ENCODE results near the gene OLFM1.

GRCh38 chr9:135136481-135136880 is 49.0 kb downstream of the OLFM1 start:
- TF ChIP-seq, protein P1, sequence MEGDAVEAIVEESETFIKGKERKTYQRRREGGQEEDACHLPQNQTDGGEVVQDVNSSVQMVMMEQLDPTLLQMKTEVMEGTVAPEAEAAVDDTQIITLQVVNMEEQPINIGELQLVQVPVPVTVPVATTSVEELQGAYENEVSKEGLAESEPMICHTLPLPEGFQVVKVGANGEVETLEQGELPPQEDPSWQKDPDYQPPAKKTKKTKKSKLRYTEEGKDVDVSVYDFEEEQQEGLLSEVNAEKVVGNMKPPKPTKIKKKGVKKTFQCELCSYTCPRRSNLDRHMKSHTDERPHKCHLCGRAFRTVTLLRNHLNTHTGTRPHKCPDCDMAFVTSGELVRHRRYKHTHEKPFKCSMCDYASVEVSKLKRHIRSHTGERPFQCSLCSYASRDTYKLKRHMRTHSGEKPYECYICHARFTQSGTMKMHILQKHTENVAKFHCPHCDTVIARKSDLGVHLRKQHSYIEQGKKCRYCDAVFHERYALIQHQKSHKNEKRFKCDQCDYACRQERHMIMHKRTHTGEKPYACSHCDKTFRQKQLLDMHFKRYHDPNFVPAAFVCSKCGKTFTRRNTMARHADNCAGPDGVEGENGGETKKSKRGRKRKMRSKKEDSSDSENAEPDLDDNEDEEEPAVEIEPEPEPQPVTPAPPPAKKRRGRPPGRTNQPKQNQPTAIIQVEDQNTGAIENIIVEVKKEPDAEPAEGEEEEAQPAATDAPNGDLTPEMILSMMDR (IDR thresholded peaks at IDR 0.05 in 4 of 5, conservative IDR thresholded peaks at IDR 0.05 in 1 of 5), result no peak
- no peak for TF ChIP-seq POLR2A (IDR thresholded peaks at IDR 0.05)

Data from gastrocnemius medialis (tissue), 4 donors.